Endothelial cell of umbilical vein (primary cell): ENCODE data around the gene EEFSEC. TPM values are rescaled to one million over a fixed set of nuclear protein-coding genes. Genes with fewer than 3 reads are reported as not detected.

Experiments used
- BruUV-seq: library from RNA; stranded (reverse); fragments of 400-500 nt; replicated peaks from 2 replicates; lab custom pipeline; 2021; lab: Mats Ljungman, UMichigan
- CTCF ChIA-PET: fragments of 300-600, 350-600 bp; sonication (Branson Sonifier 250); formaldehyde crosslinking; loops from one replicate; lab custom pipeline; 2021; ENCODE audit warnings: antibody characterized with exemption, inconsistent platforms; lab: Charles Lee
- POLR2A ChIA-PET: fragments of 300-600, 350-600 bp; sonication (Branson Sonifier 250); formaldehyde crosslinking; loops from one replicate; lab custom pipeline; 2021; ENCODE audit warnings: antibody characterized with exemption, inconsistent platforms; lab: Charles Lee
- DNase-seq: peaks from one replicate; pipeline ENCODE4 v3.0.0-alpha.2; 2011; ENCODE audit warnings: low read depth, low spot score
- FAIRE-seq: peaks from 2 replicates; lab custom pipeline; 2011; peaks lifted over from hg19 to GRCh38; lab: Jason Lieb, UNC
- H2AFZ ChIP-seq: 2 replicates; pipeline ENCODE4 v1.6.0; 2012; ENCODE audit warnings: low read depth, low read length, control low read depth, inconsistent platforms
- H3K27ac ChIP-seq: 2 replicates; pipeline ENCODE4 v1.5.1; 2011; ENCODE audit warnings: low read depth, mild to moderate bottlenecking, control low read depth, low read length, moderate library complexity; ENCODE audit not compliant: insufficient read depth
- H3K27me3 ChIP-seq, 2 experiments: 2 replicates each; pipeline versions ENCODE4 v1.6.0 to v1.6.1; 2011; ENCODE audit warnings: low read length in 2 of 2, mixed read lengths in 1 of 2; ENCODE audit not compliant: control insufficient read depth in 2 of 2, insufficient read depth in 2 of 2
- H3K36me3 ChIP-seq, 2 experiments: 2 replicates in 1 of 2; 3 replicates in 1 of 2; pipeline ENCODE4 v1.5.1; 2011; ENCODE audit warnings: low read length in 2 of 2, mild to moderate bottlenecking in 1 of 2, moderate library complexity in 1 of 2; ENCODE audit not compliant: control insufficient read depth in 2 of 2, insufficient read depth in 2 of 2; ENCODE audit errors: extremely low read depth in 1 of 2
- H3K4me1 ChIP-seq: 3 replicates; pipeline ENCODE4 v1.5.1; 2011; ENCODE audit warnings: mild to moderate bottlenecking, low read length; ENCODE audit not compliant: control insufficient read depth, insufficient read depth; ENCODE audit errors: extremely low read depth
- H3K4me2 ChIP-seq: 2 replicates; pipeline ENCODE4 v1.6.1; 2011; ENCODE audit warnings: low read length, control low read depth, mixed read lengths; ENCODE audit not compliant: insufficient read depth
- H3K4me3 ChIP-seq, 3 experiments: fragments of 200-600 bp in 1 of 3; sonication (generic), shearing (Covaris generic) in 1 of 3; replicated peaks in 1 of 3; 2 replicates each; pipeline ENCODE4 v1.5.1; 2011 to 2016; ENCODE audit warnings: control low read depth in 3 of 3, low read length in 3 of 3, mild to moderate bottlenecking in 2 of 3, inconsistent platforms in 1 of 3, low read depth in 1 of 3, moderate library complexity in 1 of 3; ENCODE audit not compliant: insufficient read depth in 1 of 3
- H3K79me2 ChIP-seq: 2 replicates; pipeline ENCODE4 v1.6.0; 2012; ENCODE audit warnings: low read length, inconsistent platforms; ENCODE audit not compliant: control insufficient read depth, insufficient read depth
- H3K9ac ChIP-seq: replicated peaks from 2 replicates; pipeline ENCODE3; 2011; ENCODE audit warnings: low read length, control low read depth; ENCODE audit not compliant: insufficient read depth; ENCODE audit errors: extremely low read depth
- H3K9me1 ChIP-seq: replicated peaks from 3 replicates; pipeline ENCODE4 v1.6.0; 2011; ENCODE audit warnings: mild to moderate bottlenecking, low read length; ENCODE audit not compliant: control insufficient read depth, insufficient read depth; ENCODE audit errors: extremely low read depth
- H3K9me3 ChIP-seq: replicated peaks from 2 replicates; pipeline ENCODE4 v1.5.1; 2012; ENCODE audit warnings: low read length, inconsistent platforms; ENCODE audit not compliant: control insufficient read depth, insufficient read depth
- H4K20me1 ChIP-seq: replicated peaks from 2 replicates; pipeline ENCODE3; 2011; ENCODE audit warnings: mild to moderate bottlenecking, low read length; ENCODE audit not compliant: control insufficient read depth, insufficient read depth; ENCODE audit errors: extremely low read depth
- EZH2 ChIP-seq: IDR thresholded peaks from 2 replicates; pipeline ENCODE4 v1.6.1; 2012; ENCODE audit warnings: borderline replicate concordance, low read depth, mild to moderate bottlenecking, moderate library complexity, low read length, inconsistent platforms; ENCODE audit not compliant: severe bottlenecking
- FOS ChIP-seq: IDR thresholded peaks from 2 replicates; pipeline ENCODE4 v1.6.1; 2011; ENCODE audit warnings: mild to moderate bottlenecking, low read length, moderate library complexity, borderline replicate concordance; ENCODE audit not compliant: insufficient read depth
- GATA2 ChIP-seq: IDR thresholded peaks from 2 replicates; pipeline ENCODE4 v1.7.0; 2011; ENCODE audit warnings: low read depth, mild to moderate bottlenecking, moderate library complexity, mixed read lengths, low read length; ENCODE audit not compliant: insufficient read length, insufficient read depth
- JUN ChIP-seq: IDR thresholded peaks from 2 replicates; pipeline ENCODE4 v1.6.1; 2011; ENCODE audit warnings: borderline replicate concordance, low read depth; ENCODE audit not compliant: insufficient read length, insufficient read depth
- MYC ChIP-seq: IDR thresholded peaks from one replicate; pipeline ENCODE4 v1.6.1; 2011; ENCODE audit warnings: mild to moderate bottlenecking, low read depth, low read length
- POLR2A ChIP-seq: IDR thresholded peaks from 2 replicates; pipeline ENCODE4 v1.6.1; 2012; ENCODE audit warnings: low read depth, mild to moderate bottlenecking, control low read depth, low read length
- dilution Hi-C: fragments of 300-500 bp; cut with MboI; formaldehyde crosslinking; loops from one replicate; pipeline ENCODE4 v1.15.0; 2019; ENCODE audit warnings: low sequenced_read_pairs; ENCODE audit not compliant: extremely low pct_ligation_motif_present
- intact Hi-C: fragments of 100-400 bp; cut with micrococcal nuclease; formaldehyde crosslinking; loops from one replicate; pipeline ENCODE4 v1.10.0; 2022
- polyA plus RNA-seq, 4 experiments: library from polyadenylated mRNA; depleted of rRNA in 3 of 4; stranded (reverse) in 3 of 4; unstranded in 1 of 4; fragments of >200 nt; gene quantifications; 2 replicates each; pipeline versions ENCODE4 v1.2.1 to v1.2.3, GENCODE V29; 2011 to 2012; ENCODE audit warnings: missing spikeins in 1 of 4
- total RNA-seq: library from RNA; stranded (reverse); gene quantifications from 2 replicates; pipeline ENCODE4 v1.2.3, GENCODE V29; 2021
- TF ChIP-seq, protein P1 (sequence below), 2 donors: IDR thresholded peaks; 1 replicate in 1 of 2; 2 replicates in 1 of 2; pipeline ENCODE4 v1.5.1; 2011; ENCODE audit warnings: low read length in 2 of 2, mild to moderate bottlenecking in 2 of 2, moderate library complexity in 2 of 2, control low read depth in 1 of 2, inconsistent platforms in 1 of 2, low read depth in 1 of 2; ENCODE audit not compliant: insufficient read depth in 1 of 2; ENCODE audit errors: extremely low read depth in 1 of 2
- TF ChIP-seq, protein P2 (sequence below): IDR thresholded peaks from 2 replicates; pipeline ENCODE4 v1.6.1; 2011; ENCODE audit not compliant: insufficient read depth, insufficient read length

The EEFSEC gene
- total and polyA plus RNA-seq, 2 donors (not counting 3 experiments of a cell fraction or from before 2014, with no cell fraction given) = 13.1 to 14.5 TPM

DNA sequence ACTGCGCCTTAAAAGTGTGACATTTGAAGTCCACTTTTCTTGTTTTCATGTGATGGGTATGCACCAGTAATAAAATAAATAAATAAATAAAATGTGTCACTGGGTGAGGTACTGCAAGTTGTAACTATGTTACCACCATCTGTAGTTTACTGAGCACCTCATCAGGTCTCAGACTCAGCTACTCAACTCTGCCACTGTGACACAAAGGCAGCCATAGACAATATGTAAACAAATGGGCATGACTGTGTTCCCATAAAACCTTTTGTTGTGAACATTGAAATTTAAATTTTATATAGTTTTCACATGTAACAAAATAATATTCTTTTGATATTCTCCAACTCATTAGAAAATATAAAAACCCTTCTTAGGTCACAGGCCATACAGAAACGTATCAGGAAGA is 193.3 kb downstream of the EEFSEC start:
- Histone ChIP-seq H3K9me3 (no peaks in the 10 kb centered on the region), H3K4me1 (peaks cover 15% of the 10 kb centered on the region), H3K9me1 (no peaks in the 10 kb centered on the region), H3K4me2 (no peak overlapping the region), H3K36me3 (no peaks in the 10 kb centered on the region), H3K27ac (no peak overlapping the region), H4K20me1 (no peaks in the 10 kb centered on the region), H3K27me3 (no peaks in the 10 kb centered on the region), H3K4me3 (no peak overlapping the region), H3K79me2 (no peaks in the 10 kb centered on the region), H2AFZ (no peak overlapping the region), H3K9ac (no peak overlapping the region)
- intact Hi-C loops = no loop called here
- dilution Hi-C loops = no loop called here
- POLR2A ChIA-PET = no interaction called here
- no peak for FAIRE-seq
- CTCF ChIA-PET = interaction anchor here (0.7 to 1.2 kb wide), 2 partner anchors 11 to 120 kb away, joined by 3 to 5 read pairs; no protein-coding TSS in a partner anchor
- no peak for TF ChIP-seq JUN
- no peak for TF ChIP-seq GATA2
- TF ChIP-seq EZH2 = no peak
- TF ChIP-seq, protein P1, sequence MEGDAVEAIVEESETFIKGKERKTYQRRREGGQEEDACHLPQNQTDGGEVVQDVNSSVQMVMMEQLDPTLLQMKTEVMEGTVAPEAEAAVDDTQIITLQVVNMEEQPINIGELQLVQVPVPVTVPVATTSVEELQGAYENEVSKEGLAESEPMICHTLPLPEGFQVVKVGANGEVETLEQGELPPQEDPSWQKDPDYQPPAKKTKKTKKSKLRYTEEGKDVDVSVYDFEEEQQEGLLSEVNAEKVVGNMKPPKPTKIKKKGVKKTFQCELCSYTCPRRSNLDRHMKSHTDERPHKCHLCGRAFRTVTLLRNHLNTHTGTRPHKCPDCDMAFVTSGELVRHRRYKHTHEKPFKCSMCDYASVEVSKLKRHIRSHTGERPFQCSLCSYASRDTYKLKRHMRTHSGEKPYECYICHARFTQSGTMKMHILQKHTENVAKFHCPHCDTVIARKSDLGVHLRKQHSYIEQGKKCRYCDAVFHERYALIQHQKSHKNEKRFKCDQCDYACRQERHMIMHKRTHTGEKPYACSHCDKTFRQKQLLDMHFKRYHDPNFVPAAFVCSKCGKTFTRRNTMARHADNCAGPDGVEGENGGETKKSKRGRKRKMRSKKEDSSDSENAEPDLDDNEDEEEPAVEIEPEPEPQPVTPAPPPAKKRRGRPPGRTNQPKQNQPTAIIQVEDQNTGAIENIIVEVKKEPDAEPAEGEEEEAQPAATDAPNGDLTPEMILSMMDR (IDR thresholded peaks at IDR 0.05; ENCODE audit: extremely low read depth in 1 of 2, insufficient read depth in 1 of 2, low read depth in 1 of 2, low read length in 2 of 2) = no peak
- TF ChIP-seq FOS = no peak
- no peak for TF ChIP-seq MYC
- TF ChIP-seq POLR2A = no peak
- TF ChIP-seq, protein P2, sequence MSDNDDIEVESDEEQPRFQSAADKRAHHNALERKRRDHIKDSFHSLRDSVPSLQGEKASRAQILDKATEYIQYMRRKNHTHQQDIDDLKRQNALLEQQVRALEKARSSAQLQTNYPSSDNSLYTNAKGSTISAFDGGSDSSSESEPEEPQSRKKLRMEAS = no peak
- BruUV-seq = no TSS peak
- DNase-seq = no peak
